Endothelial cell (in vitro differentiated cells): Measurements from ENCODE around the gene ZNF827. TPM values are rescaled to one million over a fixed set of nuclear protein-coding genes. Genes with fewer than 3 reads are reported as not detected.

Experiments used
- DNase-seq: peaks from one replicate; pipeline ENCODE4 v3.0.0; 2021; ENCODE audit warnings: low spot score
- H3K27ac Mint-ChIP-seq: one replicate; pipeline ENCODE4 v1.8.0; 2021; ENCODE audit warnings: mixed read lengths, inconsistent platforms; ENCODE audit not compliant: unreplicated experiment
- H3K27me3 Mint-ChIP-seq: one replicate; pipeline ENCODE4 v1.8.0; 2021; ENCODE audit warnings: mild to moderate bottlenecking, moderate library complexity, mixed read lengths, inconsistent platforms; ENCODE audit not compliant: unreplicated experiment
- H3K36me3 Mint-ChIP-seq: one replicate; pipeline ENCODE4 v1.8.0; 2021; ENCODE audit warnings: mild to moderate bottlenecking, low read depth, mixed read lengths, inconsistent platforms; ENCODE audit not compliant: unreplicated experiment
- H3K4me1 Mint-ChIP-seq: one replicate; pipeline ENCODE4 v1.8.0; 2021; ENCODE audit warnings: mild to moderate bottlenecking, mixed read lengths, inconsistent platforms; ENCODE audit not compliant: unreplicated experiment
- H3K4me3 Mint-ChIP-seq: one replicate; pipeline ENCODE4 v1.8.0; 2021; ENCODE audit warnings: mild to moderate bottlenecking, mixed read lengths, inconsistent platforms; ENCODE audit not compliant: unreplicated experiment
- H3K9me3 Mint-ChIP-seq: one replicate; pipeline ENCODE4 v1.8.0; 2021; ENCODE audit warnings: mixed read lengths, inconsistent platforms; ENCODE audit not compliant: unreplicated experiment
- CTCF ChIP-seq: fragments of 200-600 bp; sonication (generic); IDR thresholded peaks from one replicate; pipeline ENCODE4 v1.5.0; 2021; ENCODE audit warnings: antibody characterized with exemption; ENCODE audit not compliant: unreplicated experiment
- total RNA-seq: library from RNA; stranded (reverse); fragmentation: NEBNext Ultra II Directional; extraction: Animal tissue kit (Norgen Biotek cat#: 25700); gene quantifications from one replicate; pipeline ENCODE4 v1.2.1, GENCODE V29; 2021; ENCODE audit not compliant: unreplicated experiment

Gene ZNF827
- total RNA-seq, 1 donor from 2014 or later = 22.8 TPM

- Mint-ChIP-seq H3K27me3 (peaks cover 2% of the 10 kb centered on the region), H3K4me1 (peaks cover 45% of the 10 kb centered on the region), H3K27ac (no peak overlapping the region), H3K4me3 (no peak overlapping the region), H3K9me3 (no peaks in the 10 kb centered on the region), H3K36me3 (peaks cover 6% of the 10 kb centered on the region)
- DNase-seq = peak; percentile 9
- no peak for TF ChIP-seq CTCF
Observed at GRCh38 chr4:145891958-145892357, 46.7 kb downstream of the ZNF827 start.

GRCh38 chr4:145890689-145891088 lies 47.9 kb downstream of the ZNF827 start:
- H3K27ac Mint-ChIP-seq = no peak overlapping the region
- peaks cover 32% of the 10 kb centered on the region for H3K4me1 Mint-ChIP-seq
- DNase-seq = no peak
- H3K4me3 Mint-ChIP-seq = no peak overlapping the region
- no peaks in the 10 kb centered on the region for H3K9me3 Mint-ChIP-seq
- H3K27me3 Mint-ChIP-seq = peaks cover 2% of the 10 kb centered on the region
- H3K36me3 Mint-ChIP-seq = peaks cover 10% of the 10 kb centered on the region
- no peak for TF ChIP-seq CTCF

- Mint-ChIP-seq H3K27me3 (no peaks in the 10 kb centered on the region), H3K4me1 (peaks cover 11% of the 10 kb centered on the region), H3K27ac (no peak overlapping the region), H3K9me3 (no peaks in the 10 kb centered on the region), H3K36me3 (peaks cover 14% of the 10 kb centered on the region), H3K4me3 (no peak overlapping the region)
- TF ChIP-seq CTCF = peak; percentile 42
- no peak for DNase-seq
Observed at GRCh38 chr4:145888393-145888792, 50.2 kb downstream of the ZNF827 start.

GRCh38 chr4:145887241-145887991 lies 51.2 kb downstream of the ZNF827 start:
- no peak for DNase-seq
- no peaks in the 10 kb centered on the region for H3K27me3 Mint-ChIP-seq
- no peak overlapping the region for H3K4me3 Mint-ChIP-seq
- H3K36me3 Mint-ChIP-seq = peaks cover 14% of the 10 kb centered on the region
- TF ChIP-seq CTCF = no peak
- H3K4me1 Mint-ChIP-seq = peaks cover under 1% of the 10 kb centered on the region
- no peaks in the 10 kb centered on the region for H3K9me3 Mint-ChIP-seq
- no peak overlapping the region for H3K27ac Mint-ChIP-seq

- H3K27me3 Mint-ChIP-seq = no peaks in the 10 kb centered on the region
- H3K4me3 Mint-ChIP-seq = no peak overlapping the region
- DNase-seq = no peak
- peaks cover 11% of the 10 kb centered on the region for H3K36me3 Mint-ChIP-seq
- no peak for TF ChIP-seq CTCF
- no peaks in the 10 kb centered on the region for H3K9me3 Mint-ChIP-seq
- no peaks in the 10 kb centered on the region for H3K4me1 Mint-ChIP-seq
- H3K27ac Mint-ChIP-seq = no peak overlapping the region
Observed at GRCh38 chr4:145886871-145887240, 51.8 kb downstream of the ZNF827 start.
